D721Med (cell line): ENCODE measurements around the gene EHBP1L1.
A peak's percentile ranks its signal among the peaks of the same experiment; 100 is the strongest.

Source experiments
- DNase-seq: peaks from one replicate; pipeline ENCODE4 v3.0.0; 2011; ENCODE audit warnings: low spot score; ENCODE audit not compliant: insufficient read length
- FAIRE-seq: peaks from 2 replicates; lab custom pipeline; 2011; peaks lifted over from hg19 to GRCh38; lab: Jason Lieb, UNC
- TF ChIP-seq, protein P1 (sequence below): IDR thresholded peaks from 2 replicates; pipeline ENCODE4 v1.5.1; 2012; ENCODE audit warnings: mild to moderate bottlenecking, control low read depth; ENCODE audit not compliant: insufficient read depth; ENCODE audit errors: missing control alignments

Gene EHBP1L1

DNA sequence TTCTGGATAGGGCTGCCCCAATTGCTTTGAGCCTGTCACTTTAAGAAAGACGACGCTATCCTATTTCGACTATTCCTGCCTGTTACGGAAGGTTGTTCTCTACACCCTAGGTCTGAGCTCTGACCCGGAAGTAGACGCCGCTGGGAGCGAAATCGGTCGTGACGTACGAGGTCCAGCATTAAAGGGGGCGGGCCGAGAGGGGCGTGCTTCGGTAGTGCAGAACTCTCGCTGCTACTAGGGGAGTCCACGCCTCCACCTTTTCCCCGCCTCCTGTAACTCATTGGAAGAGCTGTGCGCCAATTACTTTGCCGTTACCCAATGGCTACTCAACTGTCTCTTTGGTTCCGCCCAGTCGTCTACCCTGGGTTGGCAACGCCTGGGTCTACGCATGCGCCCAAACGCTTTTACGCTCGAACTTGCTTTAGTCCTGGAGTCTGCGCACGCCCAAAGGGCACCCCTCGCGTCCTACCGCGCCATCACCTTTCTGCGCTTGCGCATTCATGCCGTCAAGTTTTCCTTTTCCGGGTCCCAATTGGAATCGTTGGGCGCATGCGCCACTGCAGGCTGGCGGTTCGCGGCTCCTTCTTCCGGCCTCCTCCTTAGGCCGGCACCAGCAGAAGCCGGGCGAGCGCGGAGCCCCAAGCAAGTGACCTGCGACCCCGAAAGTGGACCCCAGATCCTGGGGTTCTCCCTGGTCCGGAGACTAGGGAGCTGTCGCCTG lies 39.5 kb downstream of the EHBP1L1 start, which contains the start of gene PCNX3:
PCNX3 (plus strand) TSS at position 548 of the 721 bp plus-strand sequence. CDS start 536 bp downstream, outside the sequence.
- peak; percentile 91 for FAIRE-seq
- DNase-seq: peak; percentile 99
- TF ChIP-seq, protein P1, sequence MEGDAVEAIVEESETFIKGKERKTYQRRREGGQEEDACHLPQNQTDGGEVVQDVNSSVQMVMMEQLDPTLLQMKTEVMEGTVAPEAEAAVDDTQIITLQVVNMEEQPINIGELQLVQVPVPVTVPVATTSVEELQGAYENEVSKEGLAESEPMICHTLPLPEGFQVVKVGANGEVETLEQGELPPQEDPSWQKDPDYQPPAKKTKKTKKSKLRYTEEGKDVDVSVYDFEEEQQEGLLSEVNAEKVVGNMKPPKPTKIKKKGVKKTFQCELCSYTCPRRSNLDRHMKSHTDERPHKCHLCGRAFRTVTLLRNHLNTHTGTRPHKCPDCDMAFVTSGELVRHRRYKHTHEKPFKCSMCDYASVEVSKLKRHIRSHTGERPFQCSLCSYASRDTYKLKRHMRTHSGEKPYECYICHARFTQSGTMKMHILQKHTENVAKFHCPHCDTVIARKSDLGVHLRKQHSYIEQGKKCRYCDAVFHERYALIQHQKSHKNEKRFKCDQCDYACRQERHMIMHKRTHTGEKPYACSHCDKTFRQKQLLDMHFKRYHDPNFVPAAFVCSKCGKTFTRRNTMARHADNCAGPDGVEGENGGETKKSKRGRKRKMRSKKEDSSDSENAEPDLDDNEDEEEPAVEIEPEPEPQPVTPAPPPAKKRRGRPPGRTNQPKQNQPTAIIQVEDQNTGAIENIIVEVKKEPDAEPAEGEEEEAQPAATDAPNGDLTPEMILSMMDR: no peak

DNA sequence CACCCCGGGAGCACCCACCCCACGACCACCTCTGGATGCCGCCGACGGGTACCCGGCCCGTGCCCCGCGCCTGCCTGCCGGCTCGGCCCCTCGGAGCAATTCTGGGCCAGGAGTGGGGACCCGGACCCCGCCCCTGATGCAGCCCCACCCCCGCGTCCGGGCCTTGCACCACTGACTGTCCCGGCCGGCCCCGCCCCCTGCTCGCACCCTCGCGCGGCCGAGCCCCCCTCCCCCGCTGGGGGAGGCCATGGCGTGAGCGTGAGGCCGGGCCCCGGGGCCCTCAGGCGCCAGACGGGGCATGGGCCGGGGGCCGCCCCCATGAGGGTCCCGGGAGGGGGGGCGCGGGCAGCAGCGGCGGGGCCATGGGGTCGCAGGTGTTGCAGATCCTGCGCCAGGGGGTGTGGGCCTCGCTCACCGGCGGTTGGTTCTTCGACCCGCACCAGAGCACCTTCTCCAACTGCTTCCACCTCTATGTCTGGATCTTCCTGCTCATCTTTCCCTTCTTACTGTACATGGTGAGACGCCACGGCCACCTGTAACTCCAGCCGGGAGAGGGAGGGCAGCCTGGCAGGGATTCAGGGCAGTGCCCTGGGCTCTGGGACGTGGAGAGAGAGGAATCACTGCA lies 40.2 kb downstream of the EHBP1L1 start:
- FAIRE-seq: no peak
- DNase-seq: no peak
- TF ChIP-seq, protein P1: no peak

DNA sequence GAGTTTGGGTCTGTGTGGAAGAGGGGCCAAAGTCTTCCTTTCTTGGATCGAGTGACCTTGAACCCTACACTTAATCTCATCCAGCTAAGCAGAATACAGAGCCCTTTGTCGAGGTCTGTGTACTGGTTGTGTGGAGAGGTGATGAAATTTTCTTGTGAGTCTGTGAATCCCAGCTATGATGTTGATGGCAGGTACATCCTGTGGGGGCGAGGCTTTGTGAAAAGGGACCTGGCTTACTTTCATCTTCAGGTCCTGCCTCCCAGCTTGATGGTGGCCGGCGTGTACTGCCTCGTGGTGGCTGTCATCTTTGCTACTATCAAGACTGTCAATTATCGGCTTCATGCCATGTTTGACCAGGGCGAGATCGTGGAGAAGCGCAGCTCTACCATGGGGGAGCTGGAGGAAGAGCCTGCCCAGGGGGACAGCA lies 40.7 kb downstream of the EHBP1L1 start:
- TF ChIP-seq, protein P1: no peak
- no peak for FAIRE-seq

DNA sequence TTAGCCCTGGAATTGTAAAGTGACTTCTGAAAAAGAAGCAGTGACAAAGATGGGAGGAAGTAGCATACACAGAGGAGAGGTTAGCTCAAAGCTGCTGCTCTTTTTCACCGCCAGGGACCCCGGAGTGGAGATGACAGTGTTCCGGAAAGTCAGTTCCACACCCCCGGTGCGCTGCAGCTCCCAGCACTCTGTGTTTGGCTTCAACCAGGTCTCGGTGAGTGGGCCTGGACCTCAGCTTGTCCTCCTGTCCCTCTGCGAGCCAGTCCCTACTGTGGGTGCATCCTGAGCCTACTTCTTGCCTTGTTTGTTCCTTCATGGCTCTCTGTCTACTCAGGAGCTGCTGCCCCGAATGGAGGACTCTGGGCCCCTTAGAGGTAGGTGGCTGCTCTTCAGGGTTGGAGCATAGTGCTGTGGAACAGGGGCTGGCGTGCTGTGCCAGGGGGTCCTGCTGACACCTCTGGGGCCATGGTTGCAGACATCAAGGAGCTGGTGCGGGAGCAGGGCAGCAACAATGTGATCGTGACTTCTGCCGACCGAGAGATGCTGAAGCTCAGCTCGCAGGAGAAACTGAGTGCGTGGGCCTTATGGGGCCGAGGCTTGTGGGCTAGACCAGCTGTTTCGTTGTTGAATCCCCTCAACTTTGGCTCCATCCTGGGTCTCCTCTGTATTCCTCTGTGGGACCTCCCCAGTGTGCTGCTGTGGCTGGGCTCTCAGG lies 41.4 kb downstream of the EHBP1L1 start:
- FAIRE-seq (no peak), DNase-seq (no peak)
- TF ChIP-seq, protein P1: no peak

More for the DNA sequence above, 40.7 kb downstream of the EHBP1L1 start:
- no peak for DNase-seq

DNA sequence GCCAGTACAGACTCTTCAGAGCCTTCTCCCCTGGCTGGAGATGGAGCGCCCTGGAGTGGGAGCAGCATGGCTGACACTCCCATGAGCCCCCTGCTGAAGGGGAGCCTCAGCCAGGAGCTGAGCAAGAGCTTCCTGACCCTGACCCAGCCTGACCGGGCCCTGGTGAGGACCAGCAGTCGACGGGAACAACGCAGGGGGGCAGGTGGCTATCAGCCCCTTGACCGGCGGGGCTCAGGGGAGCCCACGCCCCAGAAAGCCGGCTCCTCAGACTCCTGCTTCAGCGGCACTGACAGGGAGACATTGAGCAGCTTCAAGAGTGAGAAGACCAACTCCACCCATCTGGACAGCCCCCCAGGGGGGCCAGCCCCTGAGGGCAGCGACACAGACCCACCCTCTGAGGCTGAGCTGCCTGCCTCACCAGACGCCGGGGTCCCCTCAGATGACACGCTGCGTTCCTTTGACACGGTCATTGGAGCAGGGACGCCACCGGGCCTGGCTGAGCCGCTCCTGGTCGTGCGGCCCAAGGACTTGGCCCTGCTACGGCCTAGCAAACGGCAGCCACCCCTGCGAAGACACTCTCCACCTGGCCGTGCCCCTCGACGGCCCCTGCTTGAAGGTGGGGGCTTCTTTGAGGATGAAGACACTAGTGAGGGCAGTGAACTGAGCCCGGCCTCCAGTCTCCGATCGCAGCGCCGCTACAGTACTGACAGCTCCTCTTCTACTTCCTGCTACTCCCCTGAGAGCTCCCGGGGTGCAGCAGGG lies 42.3 kb downstream of the EHBP1L1 start:
- FAIRE-seq: no peak
- DNase-seq: no peak
- TF ChIP-seq, protein P1: no peak

DNA sequence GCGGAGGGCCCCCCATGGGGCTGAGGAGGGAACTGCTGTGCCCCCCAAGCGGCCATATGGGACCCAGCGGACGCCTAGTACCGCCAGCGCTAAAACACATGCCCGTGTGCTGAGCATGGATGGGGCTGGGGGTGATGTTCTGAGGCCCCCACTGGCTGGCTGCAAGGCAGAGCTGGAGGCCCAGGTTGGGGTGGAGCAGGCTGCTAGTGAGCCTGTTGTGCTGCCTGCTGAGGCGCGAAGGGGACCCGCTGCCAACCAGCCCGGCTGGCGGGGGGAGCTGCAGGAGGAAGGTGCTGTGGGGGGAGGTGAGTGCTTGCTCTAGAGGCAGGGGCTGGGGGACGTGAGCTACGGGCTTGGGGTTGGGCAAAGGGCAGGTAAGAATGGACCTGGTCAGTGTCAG lies 42.9 kb downstream of the EHBP1L1 start:
- FAIRE-seq: no peak
- TF ChIP-seq, protein P1: no peak
- no peak for DNase-seq
